Measurements from ENCODE around the gene SH3RF1. TPM values are rescaled to one million over a fixed set of nuclear protein-coding genes. Genes with fewer than 3 reads are reported as not detected.
A peak's percentile ranks its signal among the peaks of the same experiment; 100 is the strongest.

Gene SH3RF1
- total and polyA plus RNA-seq, 2 experiments from 2014 or later = 7.8 to 12.4 TPM

GRCh38 chr4:169115897-169116254 is 154.9 kb downstream of the SH3RF1 start:
- Histone ChIP-seq H3K4me1 (ENCODE audit: insufficient read depth) (peaks cover 16% of the 10 kb centered on the region), H3K79me2 (replicated peaks; ENCODE audit: insufficient read depth) (no peaks in the 10 kb centered on the region), H4K20me1 (replicated peaks; ENCODE audit: insufficient read depth) (peaks cover 2% of the 10 kb centered on the region; the same call in 1 of the 2 replicates), H3K27ac (ENCODE audit: low read depth) (no peak overlapping the region), H3F3A (replicated peaks; ENCODE audit: low read depth) (no peaks in the 10 kb centered on the region), H3K36me3 (ENCODE audit: insufficient read depth) (peaks cover 3% of the 10 kb centered on the region; the same call in 1 of the 2 replicates), H3K4me2 (no peak overlapping the region), H3K27me3 (ENCODE audit: insufficient read depth) (no peaks in the 10 kb centered on the region), H3K4me3 (no peak overlapping the region), H3K9me2 (ENCODE audit: insufficient read depth) (peaks cover 3% of the 10 kb centered on the region; the same call in 1 of the 2 replicates), H2AFZ (no peak overlapping the region)
- peaks cover 31% of the 10 kb centered on the region for H3K36me3 Mint-ChIP-seq (ENCODE audit: low read depth)
- no peak for TF ChIP-seq EZH2 (IDR thresholded peaks at IDR 0.05; ENCODE audit: low read depth, unreplicated experiment)
- TF ChIP-seq CTCF (conservative IDR thresholded peaks at IDR 0.05; ENCODE audit: low read depth in 2 of 2) = peak in 1 of 2 experiments; percentile 20; a peak in 1 of 4 replicates
- peak overlapping the region; percentile 13; the same call in 1 of the 2 replicates for H3K27ac Mint-ChIP-seq
- H3K4me3 Mint-ChIP-seq = no peak overlapping the region
- H3K27me3 Mint-ChIP-seq (ENCODE audit: insufficient read depth, low read depth, poor library complexity) = no peaks in the 10 kb centered on the region
- ATAC-seq (peak; percentile 73), DNase-seq (ENCODE audit: low spot score) (peak; percentile 27)
- no peaks in the 10 kb centered on the region for H3K9me3 Mint-ChIP-seq
- H3K4me1 Mint-ChIP-seq = peaks cover 17% of the 10 kb centered on the region

GRCh38 chr4:169115144-169115896 is 155.4 kb downstream of the SH3RF1 start:
- peaks cover 17% of the 10 kb centered on the region for H3K4me1 Mint-ChIP-seq
- TF ChIP-seq NANOG (IDR thresholded peaks at IDR 0.05; ENCODE audit: borderline replicate concordance) (no peak), POLR2AphosphoS5 (IDR thresholded peaks at IDR 0.05; ENCODE audit: low read depth) (no peak), CTCF (conservative IDR thresholded peaks at IDR 0.05; ENCODE audit: low read depth in 2 of 2) (no peak), ZNF331 (CRISPR knock-in tag; IDR thresholded peaks at IDR 0.05; ENCODE audit: low read depth) (no peak), CREB1 (CRISPR knock-in tag; IDR thresholded peaks at IDR 0.05; ENCODE audit: low read depth) (no peak), STAT1 (IDR thresholded peaks at IDR 0.05; ENCODE audit: unreplicated experiment) (no peak), ZNF114 (CRISPR knock-in tag; IDR thresholded peaks at IDR 0.05) (no peak), EZH2phosphoT487 (IDR thresholded peaks at IDR 0.05; ENCODE audit: unreplicated experiment) (no peak), JUNB (IDR thresholded peaks at IDR 0.05; ENCODE audit: unreplicated experiment) (no peak)
- TF ChIP-seq, protein P1, sequence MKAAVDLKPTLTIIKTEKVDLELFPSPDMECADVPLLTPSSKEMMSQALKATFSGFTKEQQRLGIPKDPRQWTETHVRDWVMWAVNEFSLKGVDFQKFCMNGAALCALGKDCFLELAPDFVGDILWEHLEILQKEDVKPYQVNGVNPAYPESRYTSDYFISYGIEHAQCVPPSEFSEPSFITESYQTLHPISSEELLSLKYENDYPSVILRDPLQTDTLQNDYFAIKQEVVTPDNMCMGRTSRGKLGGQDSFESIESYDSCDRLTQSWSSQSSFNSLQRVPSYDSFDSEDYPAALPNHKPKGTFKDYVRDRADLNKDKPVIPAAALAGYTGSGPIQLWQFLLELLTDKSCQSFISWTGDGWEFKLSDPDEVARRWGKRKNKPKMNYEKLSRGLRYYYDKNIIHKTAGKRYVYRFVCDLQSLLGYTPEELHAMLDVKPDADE (IDR thresholded peaks at IDR 0.05) = no peak
- no peaks in the 10 kb centered on the region for H3K9me3 Mint-ChIP-seq
- DNase-seq (ENCODE audit: low spot score) = no peak
- H3K9me2 ChIP-seq (ENCODE audit: insufficient read depth) = peaks cover 3% of the 10 kb centered on the region; the same call in 1 of the 2 replicates
- peaks cover 2% of the 10 kb centered on the region; the same call in 1 of the 2 replicates for H4K20me1 ChIP-seq (replicated peaks; ENCODE audit: insufficient read depth)
- peaks cover 36% of the 10 kb centered on the region for H3K36me3 Mint-ChIP-seq (ENCODE audit: low read depth)
- no peak overlapping the region for H3K27ac ChIP-seq (ENCODE audit: low read depth)
- no peaks in the 10 kb centered on the region for H3F3A ChIP-seq (replicated peaks; ENCODE audit: low read depth)
- H2AFZ ChIP-seq = no peak overlapping the region
- ATAC-seq = no peak
- H3K4me1 ChIP-seq (ENCODE audit: insufficient read depth) = peaks cover 16% of the 10 kb centered on the region
- no peak overlapping the region for H3K4me2 ChIP-seq
- peak overlapping the region; percentile 13; the same call in 1 of the 2 replicates for H3K27ac Mint-ChIP-seq
- no peak overlapping the region for H3K4me3 ChIP-seq
- no peaks in the 10 kb centered on the region for H3K27me3 Mint-ChIP-seq (ENCODE audit: insufficient read depth, low read depth, poor library complexity)
- no peaks in the 10 kb centered on the region for H3K79me2 ChIP-seq (replicated peaks; ENCODE audit: insufficient read depth)
- H3K27me3 ChIP-seq (ENCODE audit: insufficient read depth) = no peaks in the 10 kb centered on the region
- peaks cover 3% of the 10 kb centered on the region; the same call in 1 of the 2 replicates for H3K36me3 ChIP-seq (ENCODE audit: insufficient read depth)
- no peak overlapping the region for H3K4me3 Mint-ChIP-seq

Measured in GM23338 (cell line).